Mesendoderm (in vitro differentiated cells): ENCODE measurements around the gene COL6A3.

Experiments
- DNase-seq: peaks from one replicate; pipeline ENCODE4 v3.0.0; 2013
- H2AK5ac ChIP-seq: 2 replicates; pipeline ENCODE4 v1.6.1; 2013; ENCODE audit warnings: low read length, inconsistent platforms
- H2BK120ac ChIP-seq: 2 replicates; pipeline ENCODE4 v1.6.1; 2013; ENCODE audit warnings: low read depth, mild to moderate bottlenecking, low read length, moderate library complexity, mixed read lengths
- H2BK15ac ChIP-seq: replicated peaks from 2 replicates; pipeline ENCODE4 v1.6.1; 2013; ENCODE audit warnings: low read depth, mild to moderate bottlenecking, moderate library complexity
- H2BK5ac ChIP-seq: 2 replicates; pipeline ENCODE4 v1.6.1; 2013; ENCODE audit warnings: low read length, inconsistent platforms
- H3K18ac ChIP-seq: 2 replicates; pipeline ENCODE4 v1.6.1; 2013; ENCODE audit warnings: mild to moderate bottlenecking, low read length, mixed read lengths
- H3K23ac ChIP-seq: one replicate; pipeline ENCODE4 v1.6.1; 2013; ENCODE audit warnings: low read length
- H3K27ac ChIP-seq: 2 replicates; pipeline ENCODE4 v1.5.1; 2013; ENCODE audit warnings: low read depth, mild to moderate bottlenecking, inconsistent platforms, low read length, moderate library complexity
- H3K27me3 ChIP-seq: 2 replicates; pipeline ENCODE4 v1.6.1; 2013; ENCODE audit warnings: low read length, control low read depth, mild to moderate bottlenecking, inconsistent platforms; ENCODE audit not compliant: insufficient read depth, poor library complexity
- H3K36me3 ChIP-seq: 2 replicates; pipeline ENCODE4 v1.6.1; 2013; ENCODE audit warnings: low read length, inconsistent platforms; ENCODE audit not compliant: control insufficient read depth, insufficient read depth
- H3K4ac ChIP-seq: one replicate; pipeline ENCODE4 v1.6.1; 2013; ENCODE audit warnings: low read depth, mild to moderate bottlenecking, low read length, moderate library complexity
- H3K4me1 ChIP-seq: 2 replicates; pipeline ENCODE4 v1.6.1; 2013; ENCODE audit warnings: low read depth, low read length, inconsistent platforms; ENCODE audit not compliant: control insufficient read depth
- H3K4me2 ChIP-seq: 2 replicates; pipeline ENCODE4 v1.6.1; 2013; ENCODE audit warnings: low read length
- H3K4me3 ChIP-seq: 2 replicates; pipeline ENCODE4 v1.5.1; 2013; ENCODE audit warnings: mild to moderate bottlenecking, low read length
- H3K56ac ChIP-seq: one replicate; pipeline ENCODE4 v1.6.1; 2013; ENCODE audit warnings: low read length
- H3K79me1 ChIP-seq: 2 replicates; pipeline ENCODE4 v1.6.1; 2013; ENCODE audit warnings: low read length, inconsistent platforms
- H3K79me2 ChIP-seq: 2 replicates; pipeline ENCODE4 v1.6.1; 2013; ENCODE audit warnings: mild to moderate bottlenecking, low read length; ENCODE audit not compliant: control insufficient read depth, insufficient read depth
- H3K9ac ChIP-seq: 2 replicates; pipeline ENCODE4 v1.6.1; 2013; ENCODE audit warnings: low read length, inconsistent platforms
- H4K5ac ChIP-seq: one replicate; pipeline ENCODE4 v1.6.1; 2013; ENCODE audit warnings: low read length
- H4K8ac ChIP-seq: one replicate; pipeline ENCODE4 v1.6.1; 2013; ENCODE audit warnings: low read depth, mild to moderate bottlenecking, control low read depth, low read length, moderate library complexity
- WGBS: extraction: QIAGEN DNeasy Blood & Tissue Kit; methylation state at CpG from one replicate; pipeline ENCODE4 v1.1.7; 2013; ENCODE audit warnings: low lambda C conversion rate, missing lambda C conversion rate; ENCODE audit not compliant: insufficient coverage; ENCODE audit errors: extremely low coverage; 5-methylcytosine and 5-hydroxymethylcytosine counted together

COL6A3 gene

GRCh38 chr2:237345891-237346640 is 67.9 kb downstream of the COL6A3 start:
- DNase-seq = no peak
- Histone ChIP-seq H3K23ac (no peak overlapping the region), H3K36me3 (no peaks in the 10 kb centered on the region), H3K79me2 (no peaks in the 10 kb centered on the region), H2BK120ac (no peak overlapping the region), H3K27ac (no peak overlapping the region), H3K18ac (no peak overlapping the region), H2AK5ac (no peak overlapping the region), H3K56ac (no peak overlapping the region), H3K4me3 (no peak overlapping the region), H3K27me3 (no peaks in the 10 kb centered on the region), H2BK5ac (no peak overlapping the region), H3K4ac (no peak overlapping the region), H3K4me1 (no peaks in the 10 kb centered on the region), H4K8ac (no peak overlapping the region), H3K9ac (no peak overlapping the region), H4K5ac (no peak overlapping the region), H3K4me2 (no peak overlapping the region), H3K79me1 (no peaks in the 10 kb centered on the region), H2BK15ac (no peak overlapping the region)
- WGBS = no CpG with 5 or more reads among the region's 4 CpGs

GRCh38 chr2:237345411-237345810 is 68.6 kb downstream of the COL6A3 start:
- no peaks in the 10 kb centered on the region for H3K79me2 ChIP-seq
- no peak overlapping the region for H3K9ac ChIP-seq
- H3K27me3 ChIP-seq = no peaks in the 10 kb centered on the region
- no peaks in the 10 kb centered on the region for H3K36me3 ChIP-seq
- H3K4me3 ChIP-seq = no peak overlapping the region
- H2AK5ac ChIP-seq = no peak overlapping the region
- no peak overlapping the region for H3K18ac ChIP-seq
- H2BK15ac ChIP-seq = no peak overlapping the region
- H3K4me1 ChIP-seq = no peaks in the 10 kb centered on the region
- H2BK5ac ChIP-seq = no peak overlapping the region
- no CpG with 5 or more reads among the region's 7 CpGs for WGBS
- no peak overlapping the region for H4K5ac ChIP-seq
- H3K79me1 ChIP-seq = no peaks in the 10 kb centered on the region
- no peak overlapping the region for H3K4me2 ChIP-seq
- no peak overlapping the region for H3K27ac ChIP-seq
- no peak overlapping the region for H2BK120ac ChIP-seq
- H3K23ac ChIP-seq = no peak overlapping the region
- no peak overlapping the region for H3K56ac ChIP-seq
- H3K4ac ChIP-seq = no peak overlapping the region
- DNase-seq = no peak
- no peak overlapping the region for H4K8ac ChIP-seq

GRCh38 chr2:237344942-237345341 is 69.0 kb downstream of the COL6A3 start:
- no peaks in the 10 kb centered on the region for H3K27me3 ChIP-seq
- no peak overlapping the region for H3K27ac ChIP-seq
- H3K56ac ChIP-seq = no peak overlapping the region
- no peak overlapping the region for H3K4me2 ChIP-seq
- no peak overlapping the region for H3K4ac ChIP-seq
- WGBS = no CpG with 5 or more reads among the region's 6 CpGs
- H2AK5ac ChIP-seq = no peak overlapping the region
- no peak overlapping the region for H4K5ac ChIP-seq
- H2BK5ac ChIP-seq = no peak overlapping the region
- H2BK120ac ChIP-seq = no peak overlapping the region
- no peaks in the 10 kb centered on the region for H3K79me2 ChIP-seq
- DNase-seq = no peak
- no peaks in the 10 kb centered on the region for H3K79me1 ChIP-seq
- H3K36me3 ChIP-seq = no peaks in the 10 kb centered on the region
- H4K8ac ChIP-seq = no peak overlapping the region
- H3K23ac ChIP-seq = no peak overlapping the region
- no peak overlapping the region for H3K4me3 ChIP-seq
- no peaks in the 10 kb centered on the region for H3K4me1 ChIP-seq
- H3K18ac ChIP-seq = no peak overlapping the region
- no peak overlapping the region for H3K9ac ChIP-seq
- no peak overlapping the region for H2BK15ac ChIP-seq

- H2AK5ac ChIP-seq = no peak overlapping the region
- H3K79me2 ChIP-seq = no peaks in the 10 kb centered on the region
- no peak overlapping the region for H3K4me3 ChIP-seq
- no peaks in the 10 kb centered on the region for H3K36me3 ChIP-seq
- H3K4me1 ChIP-seq = no peaks in the 10 kb centered on the region
- no peaks in the 10 kb centered on the region for H3K27me3 ChIP-seq
- H2BK5ac ChIP-seq = no peak overlapping the region
- no peak overlapping the region for H2BK120ac ChIP-seq
- H3K4ac ChIP-seq = no peak overlapping the region
- H2BK15ac ChIP-seq = no peak overlapping the region
- no peak overlapping the region for H4K5ac ChIP-seq
- WGBS = no CpG with 5 or more reads among the region's 9 CpGs
- H3K23ac ChIP-seq = no peak overlapping the region
- H3K27ac ChIP-seq = no peak overlapping the region
- no peaks in the 10 kb centered on the region for H3K79me1 ChIP-seq
- DNase-seq = no peak
- H4K8ac ChIP-seq = no peak overlapping the region
- H3K9ac ChIP-seq = no peak overlapping the region
- no peak overlapping the region for H3K18ac ChIP-seq
- no peak overlapping the region for H3K4me2 ChIP-seq
- H3K56ac ChIP-seq = no peak overlapping the region
Measured at GRCh38 chr2:237343993-237344392, 70.0 kb downstream of the COL6A3 start.

- Histone ChIP-seq H2BK5ac (no peak overlapping the region), H3K79me1 (no peaks in the 10 kb centered on the region), H3K4me1 (no peaks in the 10 kb centered on the region), H3K36me3 (no peaks in the 10 kb centered on the region), H4K5ac (no peak overlapping the region), H3K56ac (no peak overlapping the region), H3K9ac (no peak overlapping the region), H2BK120ac (no peak overlapping the region), H3K23ac (no peak overlapping the region), H3K4me3 (no peak overlapping the region), H3K4me2 (no peak overlapping the region), H4K8ac (no peak overlapping the region), H3K27ac (no peak overlapping the region), H3K18ac (no peak overlapping the region), H2BK15ac (no peak overlapping the region), H3K4ac (no peak overlapping the region), H2AK5ac (no peak overlapping the region), H3K79me2 (no peaks in the 10 kb centered on the region), H3K27me3 (no peaks in the 10 kb centered on the region)
- WGBS = no CpG with 5 or more reads among the region's 4 CpGs
- DNase-seq = no peak
Measured at GRCh38 chr2:237341872-237342271, 72.1 kb downstream of the COL6A3 start.

GRCh38 chr2:237337586-237337985 is 76.4 kb downstream of the COL6A3 start:
- Histone ChIP-seq H3K4me3 (no peak overlapping the region), H3K4ac (no peak overlapping the region), H2BK120ac (no peak overlapping the region), H4K8ac (no peak overlapping the region), H2BK15ac (no peak overlapping the region), H3K27ac (no peak overlapping the region), H3K4me2 (no peak overlapping the region), H3K9ac (no peak overlapping the region), H3K23ac (no peak overlapping the region), H4K5ac (no peak overlapping the region), H3K79me1 (no peaks in the 10 kb centered on the region), H3K18ac (no peak overlapping the region), H2AK5ac (no peak overlapping the region), H3K36me3 (no peaks in the 10 kb centered on the region), H3K27me3 (no peaks in the 10 kb centered on the region), H3K79me2 (no peaks in the 10 kb centered on the region), H3K4me1 (no peaks in the 10 kb centered on the region), H2BK5ac (no peak overlapping the region), H3K56ac (no peak overlapping the region)
- DNase-seq = no peak
- no CpG with 5 or more reads among the region's 7 CpGs for WGBS
